NCI-H2196 treated with DMSO at 0.1 percent for 48 hours (cell line): ENCODE data around the gene METTL21A.
"Not testable (repeated sequence)": the region's sequence is repeated elsewhere in the genome, so short reads cannot be mapped to it uniquely, and the experiment has no call there.

ENCODE experiments used
- DNase-seq: peaks from one replicate; lab custom pipeline; 2025; ENCODE audit not compliant: unreplicated experiment; lab: John Stamatoyannopoulos, UW

The METTL21A gene

DNA sequence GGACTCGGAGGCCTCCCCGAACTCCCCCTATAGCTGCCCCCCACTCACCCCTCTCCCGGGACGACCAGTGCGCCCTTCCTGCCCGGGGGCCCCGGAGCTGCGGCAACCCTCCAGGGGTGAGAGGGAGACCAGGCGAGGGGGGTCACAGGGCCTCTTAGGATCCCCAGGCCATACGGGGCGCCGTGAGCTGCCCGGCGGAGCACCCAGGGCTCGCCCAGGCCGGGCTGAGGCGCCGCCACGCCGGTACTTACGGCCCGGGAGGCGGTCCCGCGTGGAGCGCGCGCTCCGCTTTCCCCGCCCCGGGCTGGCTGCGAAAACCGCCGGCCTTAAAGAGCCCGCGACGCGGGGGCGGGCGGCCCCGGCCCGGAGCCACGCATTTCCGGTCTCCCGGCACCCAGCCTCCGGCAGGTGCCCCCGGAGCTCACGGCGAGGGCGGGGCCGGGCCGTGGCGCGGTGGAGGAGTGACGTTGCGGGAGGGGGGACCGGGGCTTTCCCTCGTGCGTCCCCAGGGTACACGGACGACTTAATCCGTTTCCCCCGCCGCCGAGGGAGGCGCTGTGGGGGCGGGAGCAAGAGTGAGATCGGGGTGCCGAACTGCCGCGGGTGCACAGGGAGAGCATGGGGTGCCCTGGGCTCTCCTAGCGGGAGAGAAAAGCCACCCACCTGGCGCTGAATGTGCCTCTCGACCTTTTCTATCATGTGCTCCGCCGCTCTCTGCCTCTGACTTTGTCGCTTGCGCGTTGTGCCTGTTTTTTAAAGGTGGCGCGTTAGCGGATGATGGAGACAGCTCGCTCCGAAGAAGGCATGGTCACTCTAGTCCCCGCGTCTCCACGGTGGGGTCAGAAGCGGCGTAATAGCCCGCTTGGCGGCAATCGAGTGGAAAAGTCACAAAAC, at the start of gene METTL21A:
Gene METTL21A, minus strand, starts transcription at position 381 of the 894 bp plus-strand sequence. CDS start 1,019 bp downstream, outside the sequence.
- DNase-seq = peak; percentile 69

- no peak for DNase-seq
Observed at GRCh38 chr2:207674826-207675225, 49.6 kb upstream of the METTL21A start.

- no peak for DNase-seq
Observed at GRCh38 chr2:207674266-207674774, 49.1 kb upstream of the METTL21A start.

DNA sequence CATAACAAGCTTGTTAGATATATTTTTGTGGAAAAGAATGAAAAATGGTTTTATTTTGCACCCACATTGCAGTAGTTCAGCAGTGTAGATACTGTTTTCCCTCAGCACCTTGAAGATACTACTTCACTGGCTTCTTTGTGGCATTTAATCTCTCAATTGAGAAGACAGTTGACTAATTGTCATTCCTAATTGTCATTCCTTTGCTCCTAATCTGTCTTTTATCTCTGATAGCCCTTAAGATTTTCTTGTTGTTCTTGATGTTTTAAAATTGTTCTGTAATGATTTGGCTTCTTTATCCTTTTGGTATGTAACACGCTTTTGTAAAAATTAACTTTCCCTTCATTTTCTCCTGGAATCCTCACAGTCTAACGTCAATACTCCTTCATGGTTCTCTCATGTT, 48.2 kb upstream of the METTL21A start:
- DNase-seq = no peak

DNA sequence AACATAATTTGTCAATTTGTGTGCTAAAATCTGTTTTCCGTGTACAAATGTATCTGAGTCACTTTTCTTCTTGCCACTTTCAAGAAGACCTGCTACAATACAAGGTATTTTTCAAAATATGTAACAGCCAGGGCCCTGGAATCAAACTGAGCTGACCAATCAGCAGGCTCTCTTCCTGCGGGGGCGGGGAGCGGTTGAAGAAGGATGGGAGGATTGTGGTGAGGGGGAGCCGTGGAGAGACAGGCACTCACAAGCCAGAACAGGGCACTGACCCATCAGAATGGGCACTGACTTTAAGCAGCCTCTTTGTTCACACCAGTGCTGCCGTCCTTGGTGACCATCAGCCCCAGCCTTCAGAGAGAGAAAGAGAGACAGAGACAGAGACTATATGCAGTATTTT, 45.7 kb upstream of the METTL21A start:
- DNase-seq = no peak

DNA sequence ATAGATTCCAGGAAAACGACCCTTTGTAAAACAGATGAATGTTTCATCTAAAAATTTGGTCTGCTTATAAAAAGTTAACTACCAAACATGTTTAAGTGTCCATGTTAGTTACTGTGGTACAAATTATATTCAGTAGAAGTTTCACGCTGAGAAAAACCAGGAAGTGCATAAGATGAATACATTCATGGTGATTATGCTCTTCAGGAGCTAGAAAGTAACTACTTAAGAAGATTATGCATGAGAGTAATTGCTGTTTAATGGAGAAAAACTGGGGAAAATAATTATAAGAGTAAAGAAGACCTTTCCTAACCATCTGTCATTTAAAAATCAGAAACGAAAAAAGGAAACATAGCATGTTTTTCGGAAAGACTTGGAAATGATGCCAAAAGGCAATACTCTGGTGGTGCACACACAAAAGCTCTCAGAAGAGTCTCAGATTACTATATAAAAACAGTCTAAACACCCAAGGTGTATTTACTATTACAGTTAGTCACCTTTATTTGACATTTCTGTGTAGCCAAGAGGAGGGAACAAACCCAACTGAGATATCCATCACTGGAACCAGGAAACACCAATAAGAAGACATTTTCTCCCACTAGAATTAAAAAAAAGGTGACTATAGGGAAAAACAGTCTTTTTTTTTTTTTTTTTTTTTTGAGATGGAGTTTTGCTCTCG, 38.8 kb upstream of the METTL21A start:
- peak; percentile 17 for DNase-seq

GRCh38 chr2:207662203-207662602, 37.0 kb upstream of the METTL21A start:
- DNase-seq = no peak

- no peak for DNase-seq
Observed at GRCh38 chr2:207660994-207661393, 35.8 kb upstream of the METTL21A start.

DNA sequence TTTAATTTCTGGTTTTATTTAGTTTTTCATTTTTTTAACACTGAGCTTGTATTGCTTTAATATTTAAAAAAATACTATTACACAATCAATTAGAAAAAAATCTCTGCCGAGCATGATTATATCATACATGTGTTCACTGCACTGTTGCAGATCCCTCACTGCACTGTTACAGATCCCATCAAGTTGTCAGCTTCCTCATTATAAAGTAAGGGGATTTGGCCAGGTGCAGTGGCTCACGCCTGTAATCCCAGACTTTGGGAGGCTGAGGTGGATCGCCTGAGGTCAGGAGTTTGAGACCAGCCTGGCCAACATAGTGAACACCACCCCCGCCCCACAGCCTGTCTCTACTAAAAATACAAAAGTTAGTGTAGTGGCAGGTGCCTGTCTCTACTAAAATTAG, 33.0 kb upstream of the METTL21A start:
- DNase-seq = no peak

GRCh38 chr2:207655000-207655399, 29.8 kb upstream of the METTL21A start:
- no peak for DNase-seq

DNA sequence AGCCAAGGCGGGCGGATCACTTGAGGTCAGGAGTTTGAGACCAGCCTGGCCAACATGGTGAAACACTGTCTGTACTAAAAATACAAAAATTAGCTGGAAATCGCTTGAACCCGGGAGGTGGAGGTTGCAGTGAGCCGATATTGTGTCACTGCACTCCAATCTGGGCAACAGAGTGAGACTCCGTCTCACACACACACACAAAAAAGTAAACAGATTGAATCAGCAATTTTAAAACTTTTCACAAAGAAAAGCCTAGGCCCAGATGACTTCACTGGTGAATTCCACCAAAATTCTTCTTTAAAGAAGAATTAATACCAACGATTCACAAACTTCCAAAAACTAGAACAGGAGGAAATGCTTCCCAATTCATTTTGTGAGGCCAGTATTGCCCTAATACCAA, 21.4 kb upstream of the METTL21A start:
- not testable (repeated sequence) for DNase-seq

DNA sequence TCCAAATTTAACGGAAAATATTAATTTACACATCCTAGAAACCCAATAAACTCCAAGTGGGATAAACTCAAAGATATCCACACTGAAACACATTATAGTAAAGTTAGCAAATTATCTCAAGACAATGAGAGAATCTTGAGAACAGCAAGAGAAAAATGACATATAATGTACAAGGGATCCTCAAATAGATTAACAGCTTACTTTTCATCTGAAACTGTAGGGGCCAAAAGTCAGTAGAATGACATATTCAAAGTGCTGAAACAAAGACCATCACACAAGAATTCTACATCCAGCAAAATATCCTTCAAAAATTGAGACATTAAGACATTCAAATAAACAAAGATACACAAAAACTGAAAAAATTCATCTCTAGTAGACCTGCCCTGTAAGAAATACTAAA, 18.7 kb upstream of the METTL21A start:
- DNase-seq = no peak

- no peak for DNase-seq
Observed at GRCh38 chr2:207640661-207641060, 15.5 kb upstream of the METTL21A start.

DNA sequence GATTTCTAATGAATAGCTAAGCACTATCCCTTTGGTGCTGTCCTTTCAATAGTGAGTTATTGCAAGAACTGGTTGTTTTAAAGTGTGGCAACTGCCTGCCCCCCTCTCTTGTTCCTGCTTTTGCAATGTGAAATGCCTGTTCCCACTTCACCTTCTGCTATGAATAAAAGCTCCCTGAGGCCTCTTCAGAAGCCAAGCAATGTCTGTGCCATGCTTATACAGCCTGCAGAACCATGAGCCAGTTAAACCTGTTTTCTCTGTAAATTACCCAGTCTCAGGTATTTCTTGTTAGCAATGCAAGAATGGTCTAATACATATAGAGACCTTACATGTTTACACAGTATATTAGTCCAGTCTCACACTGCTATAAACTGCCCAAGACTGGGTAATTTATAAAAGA, 15.0 kb upstream of the METTL21A start:
- no peak for DNase-seq

DNA sequence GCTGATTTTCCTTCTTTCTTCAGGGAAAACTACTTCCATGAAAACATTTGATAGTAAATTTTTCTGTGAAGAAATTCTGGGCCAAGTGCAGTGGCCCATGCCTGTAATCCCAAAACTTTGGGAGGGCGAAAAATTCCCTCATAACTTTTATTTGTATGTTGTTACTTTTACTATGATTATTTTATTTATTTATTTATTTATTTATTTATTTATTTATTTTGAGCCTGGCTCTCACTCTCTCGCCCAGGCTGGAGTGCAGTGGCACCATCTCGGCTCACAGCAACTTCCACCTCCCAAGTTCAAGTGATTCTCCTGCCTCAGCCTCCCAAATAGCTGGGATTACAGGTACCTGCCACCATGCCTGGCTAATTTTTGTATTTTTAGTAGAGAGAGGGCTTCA, 14.1 kb upstream of the METTL21A start:
- DNase-seq = not testable (repeated sequence)

DNA sequence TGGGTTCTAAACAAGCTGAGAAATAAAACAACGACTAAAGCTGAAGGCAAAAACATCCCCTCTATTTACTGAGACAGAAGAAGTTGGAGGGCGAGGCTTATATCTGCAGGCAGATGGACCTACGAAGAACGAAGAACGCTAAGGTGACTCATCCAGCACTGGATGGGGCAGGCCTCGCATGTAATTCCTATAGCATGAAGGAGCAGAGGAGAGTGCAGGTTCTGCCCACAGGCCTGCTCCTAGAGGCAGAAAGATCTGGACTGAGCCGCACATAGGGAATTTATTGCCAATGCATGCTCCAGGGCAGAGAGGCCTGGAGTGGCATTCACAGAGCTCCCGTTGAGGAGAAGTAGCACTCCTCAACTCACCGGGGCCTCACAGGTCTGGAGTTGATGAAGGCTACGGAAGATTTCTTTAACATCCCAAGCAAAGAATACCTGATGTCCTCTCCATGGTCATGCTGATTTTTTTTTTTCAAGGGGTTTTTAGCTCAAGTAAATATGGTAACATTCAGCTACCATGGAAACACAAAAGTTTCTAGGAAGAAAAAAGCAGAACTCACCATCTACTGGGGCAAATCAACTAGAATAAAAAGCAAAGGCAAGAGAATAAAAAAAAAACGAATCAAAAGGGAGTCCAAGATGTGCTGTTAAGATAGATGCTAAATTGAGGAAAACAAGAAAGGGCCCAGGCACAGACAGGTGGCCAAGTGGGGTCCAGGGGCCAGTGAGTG, 10.4 kb upstream of the METTL21A start:
- no peak for DNase-seq

DNA sequence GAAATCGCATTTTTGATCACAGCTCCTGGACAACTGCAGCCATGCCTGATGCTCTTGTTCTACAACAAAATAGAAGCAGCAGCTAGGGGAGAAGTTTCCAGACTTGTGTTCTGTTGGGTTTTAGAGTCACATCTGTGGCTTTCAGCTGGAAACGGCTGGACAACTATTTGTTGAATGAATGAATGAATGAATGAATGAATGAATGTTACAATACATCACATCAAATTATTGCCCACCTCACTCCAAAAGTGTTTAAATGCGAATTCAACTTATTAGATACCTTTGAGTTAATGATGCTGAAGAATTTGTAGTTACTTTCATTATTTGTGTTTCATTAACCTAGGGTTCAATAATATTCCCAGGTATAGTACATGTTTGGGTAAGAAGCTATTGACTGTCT, 8.5 kb upstream of the METTL21A start:
- no peak for DNase-seq

GRCh38 chr2:207632575-207633493, 7.6 kb upstream of the METTL21A start:
- DNase-seq = no peak

- no peak for DNase-seq
Observed at GRCh38 chr2:207630491-207630890, 5.3 kb upstream of the METTL21A start.

- DNase-seq = no peak
Observed at GRCh38 chr2:207629553-207629952, 4.4 kb upstream of the METTL21A start.
